HG03571 (cell line): ENCODE data around the gene TBC1D3L.
"Not testable (repeated sequence)": the region's sequence is repeated elsewhere in the genome, so short reads cannot be mapped to it uniquely, and the experiment has no call there.

Experiments
- ATAC-seq: cut with Tn5 transposase; IDR thresholded peaks from one replicate; pipeline ENCODE4 v1.9.1; 2021; ENCODE audit not compliant: unreplicated experiment

TBC1D3L gene

DNA sequence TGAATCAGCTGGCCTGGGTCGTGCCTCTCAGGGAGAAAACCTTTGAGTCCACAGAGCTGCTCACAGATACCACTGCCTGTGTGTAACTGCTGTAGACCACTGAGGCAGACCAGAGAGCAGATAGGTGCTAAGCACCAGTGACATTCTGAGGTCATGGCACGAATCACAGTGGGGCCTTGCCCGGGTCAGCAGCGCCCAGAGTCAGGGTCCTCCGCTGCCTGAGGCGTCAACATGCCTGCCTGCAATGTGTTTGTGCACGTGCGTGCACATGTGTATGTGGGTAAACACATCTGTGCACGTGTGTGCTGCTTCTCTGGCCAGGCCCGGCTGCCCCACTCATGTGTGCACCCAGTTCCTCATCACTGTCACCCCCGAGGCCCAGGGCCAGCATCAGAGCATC lies at the start of gene TBC1D3L:
Gene TBC1D3L, minus strand, starts transcription at position 101 of the 400 bp plus-strand sequence. CDS start 1,540 bp downstream, outside the sequence.
- ATAC-seq, result not testable (repeated sequence)

DNA sequence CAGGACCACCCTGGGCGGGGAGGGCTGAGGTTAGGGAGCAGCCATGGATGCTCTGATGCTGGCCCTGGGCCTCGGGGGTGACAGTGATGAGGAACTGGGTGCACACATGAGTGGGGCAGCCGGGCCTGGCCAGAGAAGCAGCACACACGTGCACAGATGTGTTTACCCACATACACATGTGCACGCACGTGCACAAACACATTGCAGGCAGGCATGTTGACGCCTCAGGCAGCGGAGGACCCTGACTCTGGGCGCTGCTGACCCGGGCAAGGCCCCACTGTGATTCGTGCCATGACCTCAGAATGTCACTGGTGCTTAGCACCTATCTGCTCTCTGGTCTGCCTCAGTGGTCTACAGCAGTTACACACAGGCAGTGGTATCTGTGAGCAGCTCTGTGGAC lies 14.8 kb upstream of the TBC1D3L start, which contains the start of gene TBC1D3D:
Gene TBC1D3D, plus strand, starts transcription at position 301 of the 400 bp plus-strand sequence. CDS start 1,585 bp downstream, outside the sequence.
- ATAC-seq, result not testable (repeated sequence)
